ENCODE measurements around the gene LDB2. TPM values are rescaled to one million over a fixed set of nuclear protein-coding genes. Genes with fewer than 3 reads are reported as not detected.
A peak's percentile ranks its signal among the peaks of the same experiment; 100 is the strongest.

The LDB2 gene
- total and polyA plus RNA-seq, 2 donors (not counting 3 experiments of a cell fraction or from before 2014, with no cell fraction given): 127 to 223 TPM

- H2AFZ ChIP-seq (ENCODE audit: low read depth, low read length): no peak overlapping the region
- H3K9ac ChIP-seq (replicated peaks; ENCODE audit: extremely low read depth, insufficient read depth, low read length): peak overlapping the region; percentile 32
- H3K27ac ChIP-seq (ENCODE audit: insufficient read depth, low read depth, low read length): peak overlapping the region; percentile 79
- ChIA-PET CTCF (interaction anchor here (0.7 to 1.2 kb wide), 4 partner anchors 14 to 66 kb away, joined by 3 to 4 read pairs (median 3); no protein-coding TSS in a partner anchor), POLR2A (interaction anchor here (0.6 kb wide), 1 partner anchor 25 kb away, joined by 5 read pairs; no protein-coding TSS in a partner anchor)
- no peaks in the 10 kb centered on the region for H3K79me2 ChIP-seq (ENCODE audit: control insufficient read depth, insufficient read depth, low read length)
- dilution Hi-C loops (cut with MboI; ENCODE audit: extremely low pct_ligation_motif_present, low sequenced_read_pairs) (no loop called here), intact Hi-C loops (cut with micrococcal nuclease) (no loop called here)
- H3K27me3 ChIP-seq (ENCODE audit: control insufficient read depth in 2 of 2, insufficient read depth in 2 of 2, low read length in 2 of 2): no peaks in the 10 kb centered on the region
- H3K9me3 ChIP-seq (replicated peaks; ENCODE audit: control insufficient read depth, insufficient read depth, low read length): no peaks in the 10 kb centered on the region
- no TSS peak for BruUV-seq (replicated peaks)
- H3K36me3 ChIP-seq (ENCODE audit: control insufficient read depth in 2 of 2, extremely low read depth in 1 of 2, insufficient read depth in 2 of 2, low read length in 2 of 2): no peaks in the 10 kb centered on the region
- FAIRE-seq (peak; percentile 72), DNase-seq (ENCODE audit: low read depth, low spot score) (peak; percentile 85)
- peak overlapping the region; percentile 8 for H3K4me2 ChIP-seq (ENCODE audit: insufficient read depth, low read length)
- no peak overlapping the region for H3K4me3 ChIP-seq (replicated peaks in 1 of 3; ENCODE audit: insufficient read depth in 1 of 3, low read depth in 1 of 3, low read length in 3 of 3)
- no peaks in the 10 kb centered on the region for H3K9me1 ChIP-seq (replicated peaks; ENCODE audit: control insufficient read depth, extremely low read depth, insufficient read depth, low read length)
- TF ChIP-seq EZH2 (IDR thresholded peaks at IDR 0.05; ENCODE audit: borderline replicate concordance, low read depth, low read length, severe bottlenecking) (no peak), JUN (IDR thresholded peaks at IDR 0.05; ENCODE audit: borderline replicate concordance, insufficient read depth, insufficient read length, low read depth) (peak; percentile 73)
- H3K4me1 ChIP-seq (ENCODE audit: control insufficient read depth, extremely low read depth, insufficient read depth, low read length): peaks cover 83% of the 10 kb centered on the region
- no peaks in the 10 kb centered on the region for H4K20me1 ChIP-seq (replicated peaks; ENCODE audit: control insufficient read depth, extremely low read depth, insufficient read depth, low read length)
Measured at GRCh38 chr4:16860516-16860915, 37.9 kb downstream of the LDB2 start.

DNA sequence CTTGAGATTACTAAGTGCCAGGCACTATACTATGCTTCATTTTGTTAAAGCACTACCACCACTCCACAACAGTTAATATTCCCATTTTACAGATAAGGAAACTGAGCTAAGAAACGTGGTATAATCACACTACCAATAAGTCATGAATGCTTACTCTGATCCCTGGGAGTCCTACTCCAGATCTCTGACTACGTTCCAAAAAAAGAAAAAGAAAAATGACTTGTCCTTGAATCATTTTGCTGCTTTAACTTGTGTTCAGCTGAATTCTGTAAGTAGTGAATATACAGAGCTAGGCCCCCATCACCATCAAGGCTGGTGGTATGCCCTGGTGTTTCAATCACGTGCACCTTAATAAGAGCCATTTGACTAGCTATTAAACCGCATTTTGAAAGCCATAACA is 39.4 kb downstream of the LDB2 start:
- intact Hi-C loops (cut with micrococcal nuclease): loop anchor here (2.0 kb wide), 1 partner anchor 478 kb away; no protein-coding TSS in a partner anchor
- H3K4me1 ChIP-seq (ENCODE audit: control insufficient read depth, extremely low read depth, insufficient read depth, low read length): peaks cover 68% of the 10 kb centered on the region
- FAIRE-seq (no peak), DNase-seq (ENCODE audit: low read depth, low spot score) (peak; percentile 69)
- CTCF ChIA-PET: interaction anchor here (1.2 to 2.0 kb wide), 6 partner anchors 13 to 589 kb away, joined by 3 to 8 read pairs (median 4); no protein-coding TSS in a partner anchor
- no peaks in the 10 kb centered on the region for H3K36me3 ChIP-seq (ENCODE audit: control insufficient read depth in 2 of 2, extremely low read depth in 1 of 2, insufficient read depth in 2 of 2, low read length in 2 of 2)
- no peaks in the 10 kb centered on the region for H3K9me3 ChIP-seq (replicated peaks; ENCODE audit: control insufficient read depth, insufficient read depth, low read length)
- TF ChIP-seq MAX (IDR thresholded peaks at IDR 0.05; ENCODE audit: insufficient read depth, insufficient read length) (no peak), GATA2 (IDR thresholded peaks at IDR 0.05; ENCODE audit: insufficient read depth, insufficient read length, low read depth, low read length) (no peak), EZH2 (IDR thresholded peaks at IDR 0.05; ENCODE audit: borderline replicate concordance, low read depth, low read length, severe bottlenecking) (no peak), FOS (IDR thresholded peaks at IDR 0.05; ENCODE audit: borderline replicate concordance, insufficient read depth, low read length) (no peak), POLR2A (IDR thresholded peaks at IDR 0.05; ENCODE audit: low read depth, low read length) (no peak), CTCF (IDR thresholded peaks at IDR 0.05; ENCODE audit: extremely low read depth in 1 of 2, insufficient read depth in 1 of 2, low read depth in 1 of 2, low read length in 2 of 2) (no peak), JUN (IDR thresholded peaks at IDR 0.05; ENCODE audit: borderline replicate concordance, insufficient read depth, insufficient read length, low read depth) (no peak), MYC (IDR thresholded peaks at IDR 0.05; ENCODE audit: low read depth, low read length) (no peak), POLR2AphosphoS5 (IDR thresholded peaks at IDR 0.05; ENCODE audit: insufficient read depth, low read depth, low read length) (no peak)
- H2AFZ ChIP-seq (ENCODE audit: low read depth, low read length): no peak overlapping the region
- no TSS peak for BruUV-seq (replicated peaks)
- POLR2A ChIA-PET: no interaction called here
- peak overlapping the region; percentile 40 for H3K4me2 ChIP-seq (ENCODE audit: insufficient read depth, low read length)
- dilution Hi-C loops (cut with MboI; ENCODE audit: extremely low pct_ligation_motif_present, low sequenced_read_pairs): no loop called here
- peak overlapping the region; percentile 21 for H3K9ac ChIP-seq (replicated peaks; ENCODE audit: extremely low read depth, insufficient read depth, low read length)
- H4K20me1 ChIP-seq (replicated peaks; ENCODE audit: control insufficient read depth, extremely low read depth, insufficient read depth, low read length): no peaks in the 10 kb centered on the region
- no peaks in the 10 kb centered on the region for H3K9me1 ChIP-seq (replicated peaks; ENCODE audit: control insufficient read depth, extremely low read depth, insufficient read depth, low read length)
- no peak overlapping the region for H3K4me3 ChIP-seq (replicated peaks in 1 of 3; ENCODE audit: insufficient read depth in 1 of 3, low read depth in 1 of 3, low read length in 3 of 3)
- H3K27me3 ChIP-seq (ENCODE audit: control insufficient read depth in 2 of 2, insufficient read depth in 2 of 2, low read length in 2 of 2): no peaks in the 10 kb centered on the region
- H3K27ac ChIP-seq (ENCODE audit: insufficient read depth, low read depth, low read length): peak overlapping the region; percentile 79
- H3K79me2 ChIP-seq (ENCODE audit: control insufficient read depth, insufficient read depth, low read length): peaks cover 3% of the 10 kb centered on the region
